Vagina (tissue), 2 donors: ENCODE results near the gene SYNRG.

Experiments
- POLR2A ChIP-seq, 2 donors: fragments of 450-650 bp; IDR thresholded peaks; one replicate each; pipeline ENCODE4 v1.6.1; 2017; ENCODE audit warnings: antibody characterized with exemption in 2 of 2, mild to moderate bottlenecking in 2 of 2, moderate library complexity in 2 of 2
- TF ChIP-seq, protein P1 (sequence below), 3 experiments: fragments of 450-650 bp in 2 of 3; fragments of 200-600 bp in 1 of 3; sonication (generic) in 1 of 3; IDR thresholded peaks; one replicate each; pipeline ENCODE4 v1.5.1; 2017 to 2019; ENCODE audit warnings: antibody characterized with exemption in 3 of 3, mild to moderate bottlenecking in 2 of 3, moderate library complexity in 2 of 3

DNA sequence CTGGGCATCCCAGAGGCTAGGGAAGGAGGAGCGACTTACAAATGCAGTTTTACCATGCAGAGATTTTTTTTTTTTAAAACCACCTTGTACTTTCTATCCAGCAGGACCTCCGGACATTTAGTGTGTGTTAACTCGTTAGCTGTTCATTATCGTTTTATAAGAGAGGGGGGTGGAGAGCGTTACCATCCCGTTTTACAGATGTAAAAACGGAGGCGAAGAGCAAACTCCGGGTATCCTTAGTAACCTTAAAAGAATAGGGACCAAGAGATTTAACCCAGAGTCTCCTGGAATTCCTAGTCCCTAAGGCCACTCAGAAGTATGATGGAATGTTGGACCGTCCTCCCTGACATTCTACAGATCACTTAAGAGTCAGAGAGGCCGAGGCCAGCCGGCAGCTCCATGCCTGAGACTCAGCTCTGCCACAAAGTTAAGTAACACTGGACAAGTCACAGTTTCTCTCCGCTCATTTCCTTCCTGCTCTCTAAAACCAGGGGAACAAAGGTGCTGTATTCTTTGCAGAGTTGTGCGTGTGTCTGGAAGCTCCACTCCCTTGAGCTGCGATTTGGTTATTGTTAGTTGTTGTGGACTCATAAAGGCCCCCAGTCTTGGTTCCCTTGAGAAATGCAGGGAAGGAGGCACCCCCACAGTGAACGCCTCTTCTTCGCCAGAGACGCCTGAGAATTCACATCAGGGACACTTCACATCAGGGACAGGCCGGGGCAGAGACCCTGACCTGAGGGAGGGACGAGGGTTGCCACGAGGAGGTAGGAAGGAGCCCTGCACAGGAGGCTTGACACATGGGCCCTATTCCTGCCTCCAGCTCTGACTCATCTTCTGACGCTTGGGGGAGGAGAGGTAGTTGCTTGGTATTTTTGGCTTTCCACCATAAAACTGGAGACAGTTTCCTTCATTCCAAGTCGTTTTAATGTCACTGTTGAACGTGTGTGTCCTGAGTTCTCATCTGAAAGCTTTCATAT, 118.3 kb downstream of the SYNRG start:
- TF ChIP-seq, protein P1, sequence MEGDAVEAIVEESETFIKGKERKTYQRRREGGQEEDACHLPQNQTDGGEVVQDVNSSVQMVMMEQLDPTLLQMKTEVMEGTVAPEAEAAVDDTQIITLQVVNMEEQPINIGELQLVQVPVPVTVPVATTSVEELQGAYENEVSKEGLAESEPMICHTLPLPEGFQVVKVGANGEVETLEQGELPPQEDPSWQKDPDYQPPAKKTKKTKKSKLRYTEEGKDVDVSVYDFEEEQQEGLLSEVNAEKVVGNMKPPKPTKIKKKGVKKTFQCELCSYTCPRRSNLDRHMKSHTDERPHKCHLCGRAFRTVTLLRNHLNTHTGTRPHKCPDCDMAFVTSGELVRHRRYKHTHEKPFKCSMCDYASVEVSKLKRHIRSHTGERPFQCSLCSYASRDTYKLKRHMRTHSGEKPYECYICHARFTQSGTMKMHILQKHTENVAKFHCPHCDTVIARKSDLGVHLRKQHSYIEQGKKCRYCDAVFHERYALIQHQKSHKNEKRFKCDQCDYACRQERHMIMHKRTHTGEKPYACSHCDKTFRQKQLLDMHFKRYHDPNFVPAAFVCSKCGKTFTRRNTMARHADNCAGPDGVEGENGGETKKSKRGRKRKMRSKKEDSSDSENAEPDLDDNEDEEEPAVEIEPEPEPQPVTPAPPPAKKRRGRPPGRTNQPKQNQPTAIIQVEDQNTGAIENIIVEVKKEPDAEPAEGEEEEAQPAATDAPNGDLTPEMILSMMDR (IDR thresholded peaks at IDR 0.05) = no peak
- TF ChIP-seq POLR2A (IDR thresholded peaks at IDR 0.05) = no peak
